Measurements from ENCODE around the gene OPRM1.

The OPRM1 gene

DNA sequence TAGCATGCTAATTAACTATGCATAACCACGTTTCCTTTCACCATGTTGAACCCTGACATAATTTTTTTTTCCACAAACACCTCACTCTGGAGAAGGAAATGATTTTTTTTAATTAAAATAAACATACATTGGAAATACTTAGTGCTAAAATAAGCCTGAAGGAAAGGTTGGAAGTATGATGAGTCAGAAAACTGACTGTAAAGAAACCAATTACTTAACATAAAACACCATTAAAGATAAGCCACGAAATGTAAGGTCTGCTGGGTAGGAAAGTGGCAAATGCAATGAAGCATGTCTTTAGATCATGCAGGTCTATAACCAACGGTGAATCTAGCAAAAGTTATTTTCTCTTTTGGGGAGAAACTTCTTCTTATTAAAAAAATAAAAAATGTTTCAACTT lies 47.5 kb downstream of the OPRM1 start:
- DNase-seq: no peak

- DNase-seq: no peak
Observed at GRCh38 chr6:154092326-154092962, 53.4 kb downstream of the OPRM1 start.

DNA sequence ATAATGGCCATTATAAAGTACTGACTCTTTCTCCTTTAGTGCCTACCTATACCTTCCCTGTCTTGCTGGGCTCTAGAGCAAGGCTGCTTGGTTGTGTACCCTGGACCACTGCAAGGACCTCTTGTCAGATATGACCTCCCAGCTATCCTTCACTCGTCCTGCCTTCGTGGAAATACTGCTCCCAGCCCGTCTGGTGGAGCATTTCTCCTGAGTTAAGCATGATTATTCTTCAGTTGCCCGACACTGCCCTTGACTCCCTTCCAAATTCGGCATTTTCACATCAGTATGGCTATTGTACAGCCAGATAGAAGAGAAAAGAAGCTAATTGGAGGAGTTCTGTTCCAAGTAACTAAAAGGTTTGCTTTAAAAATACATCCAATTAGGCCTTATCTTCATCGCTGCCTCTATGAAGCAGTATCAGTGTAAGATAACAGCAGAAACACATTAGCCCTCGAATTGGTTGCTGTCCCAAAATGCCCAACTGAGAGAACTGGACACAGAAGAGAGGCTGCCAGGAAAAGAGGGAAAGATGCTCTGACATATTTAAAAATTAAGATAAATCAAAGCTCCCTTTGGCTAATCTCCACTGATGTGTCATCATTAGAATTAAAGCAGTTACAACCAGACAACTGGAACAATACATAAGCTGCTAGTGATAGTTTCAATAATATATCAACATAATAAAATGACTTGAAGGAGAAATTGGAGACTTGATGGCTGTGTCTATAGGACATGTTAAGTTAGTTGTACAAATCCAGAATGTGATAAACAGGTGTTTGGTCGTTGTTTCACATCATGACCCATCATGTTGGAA lies 54.4 kb downstream of the OPRM1 start:
- no peak for DNase-seq

- DNase-seq: no peak
Observed at GRCh38 chr6:154095571-154095970, 56.5 kb downstream of the OPRM1 start.

DNA sequence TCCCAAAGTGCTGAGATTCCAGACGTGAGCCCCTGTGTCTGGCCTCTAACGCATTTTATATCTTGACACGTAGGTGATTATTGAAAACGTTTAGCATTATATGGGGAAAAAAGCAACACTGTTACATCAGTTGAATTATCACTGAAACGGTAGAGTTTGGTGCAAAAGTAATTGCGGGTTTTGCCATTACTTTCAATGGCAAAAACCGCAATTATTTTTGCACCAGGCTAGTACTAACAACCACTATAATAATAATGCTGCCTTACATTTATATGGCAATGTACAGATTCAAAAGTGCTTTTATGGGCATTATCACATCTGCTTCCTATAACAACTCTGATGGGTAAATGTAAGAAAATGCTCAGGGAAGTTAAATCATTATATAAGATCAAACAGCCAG lies 57.3 kb downstream of the OPRM1 start:
- DNase-seq: no peak

DNA sequence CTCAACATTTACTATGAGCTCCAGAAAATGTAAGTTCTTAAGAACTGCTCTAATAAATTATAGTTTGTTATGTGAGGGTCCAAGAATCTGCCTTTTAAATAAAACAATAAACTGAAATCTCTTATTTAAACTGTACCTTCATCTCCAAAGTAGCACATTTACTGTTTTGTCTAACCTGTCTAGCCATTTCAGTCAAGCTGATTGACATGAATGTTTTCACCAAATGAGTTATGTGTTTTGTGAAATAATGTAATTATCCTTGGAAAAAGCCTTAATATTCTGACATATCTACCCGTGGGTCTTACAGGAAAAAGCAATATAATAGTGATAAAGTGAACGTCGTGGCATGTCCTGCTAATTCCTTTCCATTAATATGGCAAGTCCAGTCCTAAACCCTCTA lies 57.8 kb downstream of the OPRM1 start:
- DNase-seq: no peak

- no peak for DNase-seq
Observed at GRCh38 chr6:154099211-154099610, 60.2 kb downstream of the OPRM1 start.

- no peak for DNase-seq
Observed at GRCh38 chr6:154106251-154106650, 67.2 kb downstream of the OPRM1 start.

DNA sequence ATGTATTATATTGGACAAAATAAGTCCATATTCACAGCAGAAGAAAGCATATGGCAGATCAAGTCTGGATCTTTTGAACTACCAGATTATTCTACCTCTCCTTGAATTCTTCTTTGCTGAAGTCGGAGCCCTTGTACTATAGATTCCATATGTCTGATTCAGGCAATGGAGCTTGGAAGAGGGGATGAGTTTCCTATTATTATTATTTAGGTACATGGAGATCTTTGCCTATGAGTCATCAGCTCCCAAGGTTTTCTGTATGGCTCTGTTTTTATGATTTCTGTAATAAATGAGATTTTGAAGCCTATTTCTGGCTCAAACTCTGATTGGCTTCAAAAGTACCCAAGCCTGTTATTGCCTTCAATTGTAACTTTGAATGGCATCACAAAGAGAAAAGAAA lies 72.0 kb downstream of the OPRM1 start:
- DNase-seq: no peak

DNA sequence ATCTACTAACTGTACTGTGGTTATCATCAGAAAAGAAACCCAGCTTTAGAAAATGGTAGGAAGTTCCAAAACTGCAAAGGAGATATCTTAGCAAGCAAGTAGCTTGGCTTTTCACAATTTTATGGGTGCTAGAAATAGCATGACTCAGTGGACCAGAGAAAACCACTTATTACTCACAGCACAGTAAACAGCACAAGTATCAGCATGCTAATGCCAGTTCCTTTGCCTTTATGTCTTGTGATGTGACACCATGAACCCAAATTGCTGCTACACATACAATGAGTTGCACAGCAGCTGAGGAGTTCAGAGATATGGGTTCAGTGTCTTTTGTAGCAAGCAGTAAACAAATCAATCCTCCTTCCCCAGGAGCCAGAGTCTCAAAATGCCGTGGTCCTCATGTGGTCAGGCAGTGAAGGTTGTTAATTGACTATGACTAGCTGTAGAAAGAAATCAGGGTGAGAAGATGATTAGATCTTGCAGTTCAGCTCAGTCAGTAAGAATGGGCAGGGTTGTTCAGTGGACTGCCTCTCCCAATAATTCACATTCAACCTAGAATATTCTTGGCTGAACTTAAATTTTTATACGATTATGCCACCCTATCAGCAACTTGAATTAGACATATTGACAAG lies 73.3 kb downstream of the OPRM1 start:
- no peak for DNase-seq

DNA sequence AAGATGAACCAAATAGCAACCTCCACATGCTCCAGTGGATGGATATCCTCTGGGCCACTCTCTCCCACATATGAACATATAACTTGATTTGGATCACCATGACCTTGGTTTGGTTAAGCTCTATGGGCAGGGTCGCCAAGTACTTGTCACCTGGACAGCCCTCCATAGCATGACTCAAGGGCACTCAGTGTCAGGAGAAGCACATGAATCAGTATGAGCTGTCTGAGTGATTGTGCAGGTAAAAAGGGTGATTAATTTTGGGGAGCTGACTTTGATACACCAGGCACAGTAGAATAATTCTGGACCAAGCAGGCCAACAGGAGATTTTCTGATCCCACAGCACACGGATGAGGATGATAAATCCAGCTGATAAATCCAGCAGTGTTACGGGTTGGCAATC lies 74.4 kb downstream of the OPRM1 start:
- DNase-seq: no peak

- no peak for DNase-seq
Observed at GRCh38 chr6:154117485-154117884, 78.4 kb downstream of the OPRM1 start.

GRCh38 chr6:154122195-154122925 lies 83.3 kb downstream of the OPRM1 start:
- no peak for DNase-seq

- no peak for DNase-seq
Observed at GRCh38 chr6:154123155-154123956, 84.3 kb downstream of the OPRM1 start.

DNA sequence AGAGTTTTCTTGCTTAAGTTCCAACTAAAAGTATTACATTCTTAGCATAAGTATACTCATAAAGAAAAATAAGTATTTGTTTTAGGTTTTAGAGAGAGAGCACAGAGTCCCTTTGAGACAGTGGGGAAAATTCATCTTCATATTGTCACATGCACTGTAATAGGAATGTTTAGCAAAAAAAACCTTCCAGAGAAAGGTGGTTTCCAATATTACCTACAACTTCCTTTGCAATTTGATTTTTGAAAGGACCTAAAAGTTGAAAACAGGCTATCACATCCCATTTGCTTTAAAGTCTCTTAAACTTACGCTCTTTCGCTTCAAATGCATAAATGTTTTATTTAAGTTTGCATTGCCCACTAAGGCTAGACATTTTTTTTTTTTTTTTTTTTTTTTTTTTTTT lies 86.4 kb downstream of the OPRM1 start:
- DNase-seq: no peak

DNA sequence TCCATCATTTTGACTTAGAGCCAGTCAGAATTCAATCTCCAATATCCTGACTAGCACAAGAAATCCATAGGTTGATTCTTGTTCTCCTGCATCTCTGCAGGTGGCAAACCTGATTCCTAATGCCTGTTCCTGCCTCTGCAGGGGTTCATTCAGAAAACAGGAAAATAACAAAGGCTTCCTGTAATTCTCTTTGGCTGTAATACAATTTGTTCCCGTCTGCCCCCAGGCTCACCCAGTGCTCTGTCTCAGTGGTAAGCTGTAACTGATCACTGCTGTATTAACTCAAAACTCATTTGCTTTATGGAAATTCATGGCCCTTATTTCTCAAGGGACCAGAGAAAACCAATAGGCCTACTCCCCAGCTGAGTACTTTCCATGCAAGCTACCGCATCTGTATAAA lies 88.6 kb downstream of the OPRM1 start:
- no peak for DNase-seq

GRCh38 chr6:154134471-154135147 lies 95.6 kb downstream of the OPRM1 start:
- DNase-seq: no peak

DNA sequence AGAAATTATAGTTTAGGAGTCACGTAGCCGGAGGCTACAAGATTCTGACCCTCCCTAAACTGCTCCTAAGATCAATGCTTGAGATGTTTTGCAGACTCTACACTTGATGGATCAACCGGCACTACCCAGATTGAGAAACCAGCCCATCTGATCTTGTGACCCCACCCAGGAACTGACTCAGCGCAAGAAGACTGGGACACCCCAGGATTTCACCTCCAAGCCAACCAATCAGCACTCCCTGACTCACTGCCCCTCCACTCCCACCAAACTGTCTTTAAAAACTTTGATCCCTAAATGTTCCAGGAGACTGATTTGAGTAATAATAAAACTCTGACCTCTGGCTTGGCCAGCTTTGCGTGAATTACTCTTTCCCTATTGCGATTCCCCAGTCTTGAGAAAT lies 99.8 kb downstream of the OPRM1 start:
- no peak for DNase-seq

DNA sequence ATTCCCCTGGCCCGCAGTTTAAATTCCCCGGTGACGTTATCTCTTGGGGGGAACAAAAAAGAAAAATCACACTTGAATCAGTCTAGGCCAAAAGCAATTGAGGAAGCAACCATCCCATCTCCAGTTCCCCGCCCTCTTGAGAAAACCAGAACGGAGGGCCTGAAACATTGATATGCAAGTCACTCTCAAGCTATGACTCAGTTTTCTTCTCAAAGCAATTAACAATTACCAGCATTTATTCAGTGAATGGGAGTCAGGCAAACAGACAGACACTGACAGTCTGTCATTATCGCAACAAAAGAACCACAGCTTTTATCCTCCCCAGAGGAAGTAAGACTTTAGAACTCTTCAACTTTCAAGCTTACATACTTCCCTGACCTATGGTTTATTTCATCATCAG lies 100.9 kb downstream of the OPRM1 start:
- no peak for DNase-seq

GRCh38 chr6:154140743-154141142 lies 101.7 kb downstream of the OPRM1 start:
- no peak for DNase-seq

DNA sequence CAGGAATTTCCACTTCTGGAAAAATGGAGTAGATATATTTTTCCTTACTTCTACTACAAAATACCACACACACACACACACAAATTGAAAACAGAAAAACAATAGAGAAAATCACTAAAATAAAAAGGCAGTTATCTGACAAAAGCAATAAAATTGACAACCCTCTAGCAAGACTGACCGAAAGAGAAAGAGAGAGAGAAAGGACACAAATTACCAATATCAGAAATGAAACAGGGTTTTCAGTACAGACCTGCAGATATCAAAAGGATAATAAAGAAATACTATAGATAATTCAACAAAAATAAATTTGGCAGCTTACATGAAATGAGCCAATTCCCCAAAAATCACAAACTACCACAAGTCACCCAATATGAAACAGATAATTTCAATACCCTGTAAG lies 104.7 kb downstream of the OPRM1 start:
- DNase-seq: no peak

- no peak for DNase-seq
Observed at GRCh38 chr6:154154389-154154967, 115.4 kb downstream of the OPRM1 start.

Measured in 8988T (cell line).